CD4-positive, alpha-beta T cell treated with Interleukin-15 for 1 hour (primary cell): Measurements from ENCODE around the gene GNRHR.
"Not testable (repeated sequence)": the region's sequence is repeated elsewhere in the genome, so short reads cannot be mapped to it uniquely, and the experiment has no call there.

Experiments
- DNase-seq: peaks from one replicate; pipeline ENCODE4 v3.0.0-alpha.2; 2020

Gene GNRHR

GRCh38 chr4:67727124-67727850 lies 26.9 kb downstream of the GNRHR start:
- DNase-seq, result no peak

GRCh38 chr4:67725981-67726380 lies 28.2 kb downstream of the GNRHR start:
- DNase-seq, result no peak

GRCh38 chr4:67725132-67725531 lies 29.1 kb downstream of the GNRHR start:
- DNase-seq, result no peak

- no peak for DNase-seq
These were observed 30.2 kb downstream of the GNRHR start for GRCh38 chr4:67723949-67724348.

DNA sequence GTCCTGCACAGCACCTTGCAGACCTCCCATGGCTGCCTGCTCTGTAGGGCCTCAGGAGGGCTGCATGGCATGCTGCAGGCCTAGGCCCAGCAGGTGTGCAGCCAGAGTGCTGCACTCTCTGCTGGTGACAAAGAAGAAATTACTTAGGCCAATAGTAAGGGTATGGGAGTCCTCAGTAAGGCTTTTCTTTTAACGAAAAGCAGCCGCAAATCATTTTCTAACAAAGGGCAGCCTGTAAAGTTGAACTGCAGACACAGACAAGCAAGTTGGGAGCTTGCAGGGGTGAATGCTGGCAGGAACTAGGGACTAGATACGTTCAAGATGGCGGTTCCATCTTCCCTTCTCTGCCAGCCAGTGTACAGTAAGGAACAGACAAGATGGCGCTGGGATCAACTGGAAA lies 30.8 kb downstream of the GNRHR start:
- DNase-seq, result no peak

- DNase-seq, result no peak
These were observed 32.2 kb downstream of the GNRHR start for GRCh38 chr4:67721770-67722597.

DNA sequence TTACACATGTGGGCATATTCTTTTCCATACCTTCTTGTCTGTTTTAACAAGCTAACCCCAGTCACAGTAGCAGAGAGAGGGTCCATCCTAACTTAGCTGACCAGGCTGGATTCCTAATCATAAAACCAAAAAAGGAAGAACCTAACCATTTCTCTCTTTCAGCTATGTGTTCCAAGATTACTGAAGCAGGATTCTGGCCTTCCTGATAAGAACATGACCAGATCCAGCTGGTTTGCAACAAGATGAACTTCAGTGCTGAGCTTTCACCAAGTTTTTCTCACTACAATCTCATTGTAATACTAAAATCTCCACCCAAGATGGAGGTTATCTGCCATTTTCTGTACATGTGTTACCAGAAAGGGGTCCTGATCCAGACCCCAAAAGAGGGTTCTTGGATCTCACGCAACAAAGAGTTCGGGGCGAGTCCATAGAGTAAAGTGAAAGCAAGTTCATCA lies 32.8 kb downstream of the GNRHR start:
- no peak for DNase-seq

DNA sequence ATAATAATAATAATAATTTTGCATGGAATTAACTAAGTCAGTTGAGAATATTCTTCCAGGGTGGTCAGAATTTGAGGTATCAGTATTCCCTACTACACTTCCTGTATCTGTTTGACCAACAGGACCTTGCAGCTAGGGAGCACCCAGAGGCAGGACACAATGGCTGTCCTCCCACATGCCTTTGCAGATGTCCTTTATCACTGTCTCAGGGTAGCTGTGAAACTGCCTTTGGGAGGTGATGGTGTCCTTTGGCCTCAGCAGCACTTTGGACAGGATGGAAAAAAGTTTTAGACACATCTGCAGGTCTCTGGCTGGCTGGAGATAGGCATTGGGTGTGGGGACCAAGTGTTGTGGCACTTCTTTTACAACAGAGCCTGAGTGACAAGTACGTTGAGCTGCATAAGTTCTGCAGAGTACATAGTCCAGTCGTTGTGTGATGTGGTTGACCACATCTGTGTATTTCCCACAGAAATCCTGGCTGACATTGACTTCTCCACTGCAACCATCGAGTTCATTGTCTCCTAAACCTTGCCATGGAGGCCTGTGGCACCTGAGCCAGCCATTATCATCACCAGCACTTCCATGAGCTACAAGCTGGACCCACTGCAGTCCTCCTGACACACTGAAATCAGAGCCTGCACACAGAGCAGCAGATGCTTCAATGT lies 34.1 kb downstream of the GNRHR start:
- no peak for DNase-seq

DNA sequence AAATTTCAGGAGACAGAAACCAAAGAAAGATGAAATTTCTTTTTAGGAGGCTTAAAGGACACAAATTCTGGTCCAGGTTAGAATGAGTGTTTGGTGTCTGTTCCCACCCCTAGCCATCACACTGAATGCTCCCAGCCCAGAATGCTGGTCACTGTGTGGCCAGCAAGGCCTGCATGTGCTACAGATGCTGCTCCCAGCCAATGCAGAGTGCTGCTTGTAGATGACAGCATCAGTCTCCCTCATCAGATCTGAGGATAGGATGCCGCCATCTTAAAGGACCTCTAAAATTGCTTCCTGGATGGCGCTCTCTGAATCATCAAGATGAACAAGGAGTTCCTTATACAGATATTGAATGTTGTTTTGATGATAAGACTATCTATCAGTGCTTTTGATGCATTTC lies 35.3 kb downstream of the GNRHR start:
- no peak for DNase-seq

GRCh38 chr4:67717586-67717985 lies 36.6 kb downstream of the GNRHR start:
- no peak for DNase-seq

GRCh38 chr4:67714955-67715354 lies 39.2 kb downstream of the GNRHR start:
- DNase-seq, result no peak

DNA sequence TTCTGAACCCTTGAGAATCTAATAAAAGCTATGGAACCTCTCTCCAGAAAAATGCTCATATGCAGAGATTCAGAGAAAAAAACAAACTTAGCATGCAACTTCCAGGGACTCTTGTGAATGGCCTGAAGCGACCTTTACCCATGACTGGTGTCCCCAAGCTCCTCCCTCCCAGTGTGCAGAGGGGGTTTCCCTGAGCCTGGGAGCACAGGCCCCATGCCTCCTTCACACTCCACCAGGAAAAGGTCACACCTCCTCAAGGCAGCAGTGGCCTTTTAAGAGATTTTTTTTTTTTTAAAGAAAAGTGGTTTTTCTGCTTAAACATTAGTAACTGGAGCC lies 40.0 kb downstream of the GNRHR start:
- DNase-seq, result no peak

DNA sequence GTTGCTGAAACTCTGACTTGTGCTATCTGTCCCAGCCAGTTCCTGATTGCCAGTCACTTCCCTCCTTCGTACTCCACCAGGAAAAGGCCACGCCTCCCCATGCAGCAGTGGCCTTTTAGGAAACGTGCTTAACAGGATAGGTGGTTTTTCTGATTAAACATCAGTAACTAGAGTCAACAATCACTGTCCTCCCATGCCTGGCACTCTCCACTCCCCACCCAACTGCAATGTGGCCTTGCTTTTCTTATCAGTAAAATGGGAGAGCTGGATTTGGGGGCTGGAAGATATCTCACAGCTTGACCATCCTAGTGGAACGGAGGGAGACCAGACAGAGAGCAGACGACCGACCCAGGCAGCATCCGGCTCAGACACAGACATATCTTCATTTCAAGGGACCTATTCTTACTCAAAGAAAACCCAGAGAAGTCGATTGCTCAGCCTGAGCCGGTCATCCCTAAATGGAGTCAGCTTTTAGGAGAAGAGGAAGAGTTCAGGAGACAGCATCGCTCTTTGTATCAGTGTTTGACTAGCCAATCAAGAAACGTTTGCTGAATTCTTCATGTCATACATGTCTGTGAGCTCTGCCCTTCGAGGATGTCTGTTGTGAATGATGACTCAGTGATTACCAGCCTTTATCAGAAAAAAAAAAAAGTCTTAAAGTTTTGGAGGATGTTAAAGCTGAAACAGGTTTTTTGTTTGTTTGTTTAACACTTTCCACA lies 40.5 kb downstream of the GNRHR start:
- no peak for DNase-seq

DNA sequence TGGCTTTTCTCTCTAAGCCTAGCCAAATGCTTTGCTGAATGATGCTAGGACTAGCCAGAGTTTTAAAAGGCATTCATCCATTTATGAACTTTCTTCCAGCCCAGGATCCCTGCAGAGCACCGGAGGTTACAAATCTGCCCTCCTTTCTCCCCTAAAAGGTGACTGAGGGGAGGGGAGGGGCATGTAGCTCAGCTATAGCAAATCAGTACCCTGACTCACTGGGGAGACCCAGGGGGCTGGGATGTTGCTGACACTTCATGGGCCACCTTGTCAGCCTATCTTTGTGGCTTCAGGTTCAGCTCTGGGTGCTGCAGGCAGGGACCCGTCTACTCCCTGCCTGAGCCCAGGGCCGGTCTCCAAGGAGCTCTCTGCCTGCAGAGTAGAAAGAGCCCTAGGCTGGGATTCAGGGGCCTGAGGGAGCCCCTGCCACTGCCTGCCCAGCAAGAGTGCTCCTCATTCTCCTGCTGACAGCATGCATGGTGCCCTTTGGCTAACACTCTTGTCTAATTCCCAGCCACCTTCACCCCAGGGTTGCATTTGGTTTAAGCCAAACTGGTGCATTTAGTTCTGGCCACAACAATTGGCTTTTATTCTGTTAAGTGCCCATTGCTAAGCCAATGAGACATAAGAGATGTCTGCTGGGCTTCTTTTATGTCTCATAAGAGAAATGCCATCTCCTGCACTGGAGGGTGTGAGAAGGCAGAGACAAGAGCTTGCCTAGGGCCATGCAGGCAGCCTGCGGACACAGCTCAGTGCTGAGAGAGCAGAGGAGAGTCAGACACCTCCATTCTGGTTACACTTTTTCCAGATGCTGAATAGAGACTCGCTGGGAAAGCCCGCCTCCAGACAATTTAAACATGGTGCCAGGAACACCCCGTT lies 41.3 kb downstream of the GNRHR start:
- DNase-seq, result no peak

- DNase-seq, result no peak
These were observed 42.1 kb downstream of the GNRHR start for GRCh38 chr4:67712000-67712625.

GRCh38 chr4:67706682-67707081 lies 47.5 kb downstream of the GNRHR start:
- DNase-seq, result not testable (repeated sequence)

DNA sequence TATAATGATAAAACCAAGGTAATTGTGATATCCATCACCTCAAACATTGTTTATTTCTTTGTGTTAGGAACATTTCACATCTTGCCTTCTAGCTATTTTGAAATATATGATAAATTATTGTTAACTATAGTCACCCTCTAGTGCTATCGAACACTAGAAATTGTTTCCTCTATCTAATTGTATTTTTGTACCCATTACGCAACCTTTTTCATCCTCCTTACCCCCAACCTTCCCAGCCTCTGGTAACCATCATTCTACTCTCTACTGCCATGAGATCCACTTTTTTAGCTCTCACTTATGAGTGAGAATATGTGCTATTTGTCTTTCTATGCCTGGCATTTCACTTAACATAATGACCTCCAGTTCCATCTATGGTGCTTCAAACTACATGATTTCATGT lies 49.3 kb downstream of the GNRHR start:
- DNase-seq, result no peak

DNA sequence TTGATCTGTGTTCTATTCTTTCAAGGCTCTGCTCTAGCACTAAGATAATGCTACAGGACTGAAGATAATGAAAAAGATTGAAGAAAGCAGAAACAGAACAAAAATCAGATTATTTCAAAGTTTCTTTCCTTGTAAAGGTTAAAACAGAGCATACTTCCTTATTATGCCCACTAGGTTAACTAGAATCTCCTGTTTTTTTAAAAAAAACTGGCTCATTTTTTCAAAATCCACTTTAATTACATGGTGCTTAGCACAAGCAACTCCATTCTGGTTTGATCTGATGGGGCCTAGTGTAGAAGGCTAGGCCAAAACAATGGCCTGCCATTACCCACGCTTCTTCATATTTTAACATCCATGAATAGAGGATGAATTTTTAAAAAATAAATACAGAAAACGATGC lies 52.0 kb downstream of the GNRHR start:
- no peak for DNase-seq

DNA sequence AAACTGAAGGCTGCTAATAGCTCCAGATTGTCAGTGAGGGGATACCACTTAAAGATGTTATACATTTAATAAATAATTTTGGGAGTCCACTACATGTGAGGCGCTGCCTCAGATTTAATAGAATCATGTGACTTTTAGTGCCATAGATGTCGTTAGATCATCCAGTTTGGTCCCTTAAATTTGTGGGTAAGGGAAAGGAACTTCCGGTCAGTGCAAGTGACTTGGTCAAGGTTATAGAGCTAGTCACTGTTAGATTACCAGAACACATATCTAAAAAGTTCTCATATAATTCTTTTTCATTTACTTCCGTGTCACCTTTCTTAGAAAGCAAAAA lies 52.7 kb downstream of the GNRHR start:
- no peak for DNase-seq

DNA sequence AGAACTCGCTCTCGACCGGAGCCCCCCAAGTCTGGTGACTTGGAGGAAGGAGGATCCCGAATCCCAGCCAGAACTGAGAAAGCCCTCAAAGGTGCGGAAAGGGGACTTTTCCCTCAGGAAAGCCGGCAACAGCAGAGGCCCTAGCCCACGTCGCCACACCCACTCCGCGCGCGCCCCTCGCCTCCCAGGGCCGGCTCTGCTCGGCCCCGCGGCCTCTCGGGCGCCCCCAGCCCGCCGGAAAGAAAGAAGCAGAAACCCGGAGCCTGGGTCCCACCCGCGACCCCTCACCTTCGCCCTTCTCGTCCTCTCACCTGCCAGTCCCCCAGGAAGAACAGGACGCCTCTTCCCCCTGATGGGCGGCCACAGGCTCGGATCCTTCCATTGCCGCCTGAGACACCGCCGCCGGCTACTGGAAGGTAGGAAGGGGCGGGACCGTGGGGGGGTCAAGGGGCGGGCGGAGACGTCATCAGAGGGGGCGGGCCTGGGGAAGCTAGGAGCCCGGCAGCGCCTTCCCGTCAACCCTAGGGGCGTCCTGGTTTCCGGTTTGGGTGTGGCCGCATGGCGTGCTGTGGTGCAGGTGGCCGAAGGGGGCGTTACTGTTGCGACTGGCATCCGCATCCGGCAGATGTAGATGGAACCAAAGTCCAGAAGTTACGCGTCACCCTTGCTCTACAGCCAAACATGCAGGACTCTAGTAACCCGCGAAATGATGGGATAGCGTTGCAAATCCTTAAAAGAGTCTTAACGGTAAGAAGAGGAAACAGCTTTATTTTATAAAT lies 53.3 kb downstream of the GNRHR start, which contains the start of gene UBA6:
UBA6 (minus strand) TSS at position 418 of the 779 bp plus-strand sequence; CDS start at position 382, 36 bp downstream.
- DNase-seq, result peak; percentile 94
